Thoracic aorta (tissue), 2 donors: Measurements from ENCODE around the gene S100A4. TPM values are rescaled to one million over a fixed set of nuclear protein-coding genes. Genes with fewer than 3 reads are reported as not detected.
A peak's percentile ranks its signal among the peaks of the same experiment; 100 is the strongest.

Source experiments
- ATAC-seq: fragments of 150-250 bp; one replicate; pipeline ENCODE4 v1.8.0; 2017; ENCODE audit warnings: low read depth; ENCODE audit not compliant: insufficient number of reproducible peaks, low FRiP score
- DNase-seq: peaks from one replicate; pipeline ENCODE4 v3.0.0-alpha.2; 2020; ENCODE audit warnings: low spot score
- H3K27ac ChIP-seq, 2 donors: fragments of 200-600 bp; sonication (generic); 1 replicate in 1 of 2; 2 replicates in 1 of 2; pipeline ENCODE4 v1.5.1; 2016; ENCODE audit warnings: mild to moderate bottlenecking in 2 of 2, moderate library complexity in 2 of 2
- H3K27me3 ChIP-seq: fragments of 200-600 bp; sonication (generic); replicated peaks from 2 replicates; pipeline ENCODE4 v1.6.0; 2016; ENCODE audit warnings: mild to moderate bottlenecking; ENCODE audit not compliant: insufficient read depth
- H3K36me3 ChIP-seq: fragments of 200-600 bp; sonication (generic); one replicate; pipeline ENCODE4 v1.5.1; 2016
- H3K4me1 ChIP-seq, 2 donors: fragments of 200-600 bp; sonication (generic); 1 replicate in 1 of 2; 2 replicates in 1 of 2; pipeline versions ENCODE4 v1.5.1 to v1.6.0; 2016; ENCODE audit warnings: low read depth in 2 of 2, mild to moderate bottlenecking in 1 of 2; ENCODE audit not compliant: control insufficient read depth in 1 of 2
- H3K4me3 ChIP-seq: fragments of 200-600 bp; sonication (generic); 2 replicates; pipeline ENCODE4 v1.5.1; 2016; ENCODE audit warnings: mild to moderate bottlenecking
- H3K9me3 ChIP-seq: fragments of 200-600 bp; sonication (generic); 2 replicates; pipeline ENCODE4 v1.5.1; 2016
- CTCF ChIP-seq: fragments of 200-600 bp; sonication (generic); IDR thresholded peaks from one replicate; pipeline ENCODE4 v1.5.1; 2019; ENCODE audit warnings: antibody characterized with exemption
- total RNA-seq, 2 donors: library from RNA; depleted of rRNA; stranded (reverse); fragments of >200 nt; gene quantifications; one replicate each; pipeline versions ENCODE4 v1.1.0 to v1.2.3, GENCODE V29; 2016

Gene S100A4
- total RNA-seq, 2 donors from 2014 or later: 514 to 1,429 TPM

GRCh38 chr1:153550827-153551500, 5.4 kb upstream of the S100A4 start:
- Histone ChIP-seq H3K27ac (peak overlapping the region; percentile 60 to 96), H3K36me3 (no peaks in the 10 kb centered on the region), H3K4me1 (peaks cover 45 to 71% of the 10 kb centered on the region in 2 donors), H3K4me3 (no peak overlapping the region), H3K9me3 (no peaks in the 10 kb centered on the region), H3K27me3 (no peaks in the 10 kb centered on the region)
- no peak for TF ChIP-seq CTCF
- no peak for ATAC-seq
- no peak for DNase-seq

- H3K9me3 ChIP-seq: no peaks in the 10 kb centered on the region
- peak overlapping the region; percentile 60 to 96 for H3K27ac ChIP-seq
- ATAC-seq (no peak), DNase-seq (no peak)
- peaks cover 51 to 77% of the 10 kb centered on the region in 2 donors for H3K4me1 ChIP-seq
- no peak overlapping the region for H3K4me3 ChIP-seq
- TF ChIP-seq CTCF: no peak
- no peaks in the 10 kb centered on the region for H3K36me3 ChIP-seq
- no peaks in the 10 kb centered on the region for H3K27me3 ChIP-seq
These were observed 4.8 kb upstream of the S100A4 start for GRCh38 chr1:153550398-153550758.

GRCh38 chr1:153549741-153550397, 4.3 kb upstream of the S100A4 start:
- DNase-seq: no peak
- peak overlapping the region; percentile 60 to 96 for H3K27ac ChIP-seq

GRCh38 chr1:153548722-153549688, 3.4 kb upstream of the S100A4 start, which contains the start of gene S100A3:
Gene S100A3 (minus strand): TSS chr1:153549258. CDS start chr1:153548485, 773 bp downstream.
- DNase-seq (no peak), ATAC-seq (peak; percentile 75)
- no peaks in the 10 kb centered on the region for H3K27me3 ChIP-seq
- H3K4me3 ChIP-seq: peak within 1 kb of the TSS; percentile 15
- peaks cover 58 to 75% of the 10 kb centered on the region in 2 donors for H3K4me1 ChIP-seq
- H3K27ac ChIP-seq: peak within 1 kb of the TSS; percentile 76 to 96
- no peaks in the 10 kb centered on the region for H3K36me3 ChIP-seq
- H3K9me3 ChIP-seq: no peaks in the 10 kb centered on the region
- peak; percentile 45 for TF ChIP-seq CTCF

More at GRCh38 chr1:153549741-153550397, 4.3 kb upstream of the S100A4 start:
- no peaks in the 10 kb centered on the region for H3K36me3 ChIP-seq
- no peak overlapping the region for H3K4me3 ChIP-seq
- no peaks in the 10 kb centered on the region for H3K27me3 ChIP-seq
- no peak for ATAC-seq
- no peak for TF ChIP-seq CTCF
- H3K4me1 ChIP-seq: peaks cover 52 to 76% of the 10 kb centered on the region in 2 donors
- H3K9me3 ChIP-seq: no peaks in the 10 kb centered on the region
